GM12892 (cell line): ENCODE measurements around the gene PHPT1.

Source experiments
- POLR2A ChIP-seq: IDR thresholded peaks from 2 replicates; pipeline ENCODE4 v1.6.1; 2011; ENCODE audit warnings: low read depth, low read length, control low read depth
- POLR2AphosphoS5 ChIP-seq: IDR thresholded peaks from 2 replicates; pipeline ENCODE4 v1.6.1; 2011; ENCODE audit warnings: low read depth, low read length, control low read depth

GRCh38 chr9:136860933-136861873 lies 12.0 kb downstream of the PHPT1 start:
- TF ChIP-seq POLR2A, result 0 out of 2 replicates have a peak, but pooled peaks have one; percentile 10
- no peak for TF ChIP-seq POLR2AphosphoS5
